HepG2 (cell line): Measurements from ENCODE around the gene SIRT7. TPM values are rescaled to one million over a fixed set of nuclear protein-coding genes. Genes with fewer than 3 reads are reported as not detected.
A peak's percentile ranks its signal among the peaks of the same experiment; 100 is the strongest.

ENCODE experiments used
- GTF3A ChIP-seq: sonication (generic); formaldehyde crosslinking; conservative IDR thresholded peaks from 2 replicates; pipeline ENCODE4 v1.4.0; 2020; ENCODE audit warnings: mild to moderate bottlenecking, missing genetic modification reagents
- MEF2D ChIP-seq: sonication (generic); formaldehyde crosslinking; IDR thresholded peaks from 2 replicates; pipeline ENCODE4 v1.5.1; 2020; ENCODE audit warnings: mild to moderate bottlenecking, missing genetic modification reagents
- MLXIP ChIP-seq: sonication (generic); formaldehyde crosslinking; IDR thresholded peaks from 2 replicates; pipeline ENCODE4 v1.9.0; 2021; ENCODE audit warnings: missing genetic modification reagents, borderline replicate concordance
- PHB2 ChIP-seq: fragments of 450-650 bp; IDR thresholded peaks from 2 replicates; pipeline ENCODE4 v1.6.1; 2018; ENCODE audit not compliant: partially characterized antibody
- SMAD3 ChIP-seq: sonication (generic); formaldehyde crosslinking; IDR thresholded peaks from 2 replicates; pipeline ENCODE4 v1.4.0; 2020; ENCODE audit warnings: missing genetic modification reagents
- SNAPC2 ChIP-seq: sonication (generic); formaldehyde crosslinking; IDR thresholded peaks from 2 replicates; pipeline ENCODE4 v1.8.1; 2022; ENCODE audit warnings: mild to moderate bottlenecking, missing genetic modification reagents
- SP1 ChIP-seq, 2 experiments: fragments of 450-650 bp in 1 of 2; sonication (generic) in 1 of 2; formaldehyde crosslinking in 1 of 2; IDR thresholded peaks; 2 replicates each; pipeline versions ENCODE4 v1.4.0 to v1.6.1; 2016 to 2020; ENCODE audit warnings: missing genetic modification reagents in 1 of 2
- THAP7 ChIP-seq: sonication (generic); formaldehyde crosslinking; IDR thresholded peaks from 2 replicates; pipeline ENCODE4 v1.8.1; 2023; ENCODE audit warnings: mild to moderate bottlenecking, missing genetic modification reagents
- ZBTB40 ChIP-seq, 2 experiments: fragments of 450-650 bp in 1 of 2; sonication (generic) in 1 of 2; formaldehyde crosslinking in 1 of 2; IDR thresholded peaks; 2 replicates each; pipeline versions ENCODE4 v1.6.1 to v1.8.0; 2016 to 2022; ENCODE audit warnings: antibody characterized with exemption in 1 of 2, mild to moderate bottlenecking in 1 of 2, missing genetic modification reagents in 1 of 2
- ZNF557 ChIP-seq: sonication (generic); formaldehyde crosslinking; IDR thresholded peaks from 2 replicates; pipeline ENCODE4 v1.4.0; 2020; ENCODE audit warnings: missing genetic modification reagents
- ZNF770 ChIP-seq: sonication (generic); formaldehyde crosslinking; IDR thresholded peaks from 2 replicates; pipeline ENCODE4 v1.5.0; 2020; ENCODE audit warnings: mild to moderate bottlenecking, missing genetic modification reagents
- ZNF883 ChIP-seq: sonication (generic); formaldehyde crosslinking; IDR thresholded peaks from 2 replicates; pipeline ENCODE4 v1.5.1; 2020; ENCODE audit warnings: mild to moderate bottlenecking, missing genetic modification reagents; ENCODE audit errors: not compliant biosample characterization
- polyA plus RNA-seq, 8 experiments: library from polyadenylated mRNA; depleted of rRNA in 3 of 8; stranded (reverse) in 7 of 8; unstranded in 1 of 8; fragments of >200 nt; fragmentation: Illumina TruSeq in 4 of 8; extraction: Trizol in 4 of 8; gene quantifications; 2 replicates each; pipeline versions ENCODE4 v1.2.1 to v1.2.3, GENCODE V29; 2011 to 2016; ENCODE audit warnings: low read depth in 4 of 8, missing spikeins in 1 of 8, mixed read lengths in 1 of 8; ENCODE audit not compliant: insufficient read depth in 1 of 8
- total RNA-seq, 5 experiments: library from RNA; depleted of rRNA; stranded (reverse); fragments of >200 nt; fragmentation: Illumina TruSeq; extraction: Trizol; gene quantifications; 2 replicates each; pipeline ENCODE4 v1.2.3, GENCODE V29; 2016; ENCODE audit warnings: low read depth in 1 of 5

The SIRT7 gene
- total and polyA plus RNA-seq, 2 of the 13 experiments (the other 11 are each of a cell fraction or from before 2014, with no cell fraction given) = 8.3 to 24.8 TPM

- no peak for TF ChIP-seq THAP7
- peak; percentile 97 for TF ChIP-seq MLXIP
- TF ChIP-seq ZBTB40 (IDR thresholded peaks at IDR 0.05) = no peak
- peak; percentile 63; the same call in 1 of the 2 replicates for TF ChIP-seq ZBTB40 (CRISPR knock-in tag; IDR thresholded peaks at IDR 0.05)
- no peak; the same call in 1 of the 2 replicates for TF ChIP-seq ZNF557 (CRISPR knock-in tag)
- TF ChIP-seq ZNF770 (CRISPR knock-in tag) = no peak
- no peak for TF ChIP-seq PHB2
- TF ChIP-seq MEF2D (CRISPR knock-in tag) = peak; percentile 70; the same call in 1 of the 2 replicates
- no peak; the same call in 1 of the 2 replicates for TF ChIP-seq GTF3A (CRISPR knock-in tag)
- TF ChIP-seq SNAPC2 (CRISPR knock-in tag) = no peak
- peak; percentile 45 for TF ChIP-seq ZNF883 (CRISPR knock-in tag)
- TF ChIP-seq SMAD3 (CRISPR knock-in tag) = no peak
- TF ChIP-seq SP1 (IDR thresholded peaks at IDR 0.05) = no peak
- peak; percentile 34; the same call in 1 of the 2 replicates for TF ChIP-seq SP1 (CRISPR knock-in tag; IDR thresholded peaks at IDR 0.05)
These were observed 7.8 kb downstream of the SIRT7 start (continued) for GRCh38 chr17:81909966-81910839.
